ENCODE data around the gene SLC7A14.

- TF ChIP-seq CTCF (IDR thresholded peaks at IDR 0.05), result no peak
- no peak for TF ChIP-seq POLR2A (IDR thresholded peaks at IDR 0.05)
These were observed 61.8 kb downstream of the SLC7A14 start for GRCh38 chr3:170524073-170524472.
